OCI-LY7 (cell line): ENCODE data around the gene CCDC124. TPM values are rescaled to one million over a fixed set of nuclear protein-coding genes. Genes with fewer than 3 reads are reported as not detected.

Experiments used
- BruUV-seq: library from RNA; stranded (reverse); fragments of 400-500 nt; replicated peaks from 2 replicates; lab custom pipeline; 2021; lab: Mats Ljungman, UMichigan
- CTCF ChIA-PET: fragments of 300-600 bp; sonication (Branson Sonifier 250); formaldehyde crosslinking; loops from one replicate; lab custom pipeline; 2022; ENCODE audit warnings: antibody characterized with exemption; ENCODE audit not compliant: unreplicated experiment; lab: Charles Lee
- POLR2A ChIA-PET: fragments of 300-600 bp; sonication (Branson Sonifier 250); formaldehyde crosslinking; loops from one replicate; lab custom pipeline; 2022; ENCODE audit warnings: antibody characterized with exemption; lab: Charles Lee
- DNase-seq: peaks from one replicate; pipeline ENCODE4 v3.0.0-alpha.2; 2015; ENCODE audit warnings: low spot score
- H2AFZ ChIP-seq: fragments of 200-600 bp; sonication (generic), shearing (Covaris generic); 2 replicates; pipeline ENCODE4 v1.6.1; 2014; ENCODE audit warnings: mild to moderate bottlenecking, antibody characterized with exemption, low read length, moderate library complexity
- H3K27ac ChIP-seq: fragments of 200-600 bp; sonication (generic); 2 replicates; pipeline ENCODE4 v1.5.1; 2014; ENCODE audit warnings: mixed run types, low read depth, mild to moderate bottlenecking, moderate library complexity, low read length, inconsistent platforms; ENCODE audit not compliant: poor library complexity, severe bottlenecking
- H3K36me3 ChIP-seq: fragments of 200-600 bp; sonication (generic); 2 replicates; pipeline ENCODE4 v1.6.1; 2014; ENCODE audit warnings: mild to moderate bottlenecking, antibody characterized with exemption, low read length, moderate library complexity, mixed read lengths; ENCODE audit not compliant: insufficient read depth
- H3K4me1 ChIP-seq: fragments of 200-600 bp; sonication (generic); 2 replicates; pipeline ENCODE4 v1.5.1; 2014; ENCODE audit warnings: mild to moderate bottlenecking, low read length; ENCODE audit not compliant: insufficient read depth, poor library complexity, severe bottlenecking
- H3K4me2 ChIP-seq: fragments of 200-600 bp; sonication (generic); 2 replicates; pipeline ENCODE4 v1.6.1; 2014; ENCODE audit warnings: mild to moderate bottlenecking, low read length
- H3K4me3 ChIP-seq: fragments of 200-600 bp; sonication (generic); 2 replicates; pipeline ENCODE4 v1.5.1; 2014; ENCODE audit warnings: mild to moderate bottlenecking, low read depth, low read length; ENCODE audit not compliant: poor library complexity, severe bottlenecking
- H3K79me2 ChIP-seq: fragments of 200-600 bp; sonication (generic); 2 replicates; pipeline ENCODE4 v1.6.1; 2016; ENCODE audit warnings: low read depth, mild to moderate bottlenecking, low read length, moderate library complexity, mixed read lengths; ENCODE audit not compliant: insufficient read depth
- H3K9me2 ChIP-seq: fragments of 200-600 bp; sonication (generic); 2 replicates; pipeline ENCODE4 v1.6.1; 2016; ENCODE audit warnings: mild to moderate bottlenecking, low read length, mixed read lengths; ENCODE audit not compliant: insufficient read depth
- H3K9me3 ChIP-seq: fragments of 200-600 bp; sonication (generic); 2 replicates; pipeline ENCODE4 v1.6.1; 2014; ENCODE audit warnings: mild to moderate bottlenecking, mixed run types, low read length, mixed read lengths
- H4K20me1 ChIP-seq: fragments of 200-600 bp; sonication (generic); 2 replicates; pipeline ENCODE4 v1.6.1; 2014; ENCODE audit warnings: mild to moderate bottlenecking, antibody characterized with exemption, low read length, moderate library complexity, mixed read lengths; ENCODE audit not compliant: insufficient read depth
- CTCF ChIP-seq: fragments of 200-600 bp; sonication (generic); conservative IDR thresholded peaks from 2 replicates; pipeline ENCODE4 v1.5.1; 2014; ENCODE audit warnings: mild to moderate bottlenecking, antibody characterized with exemption, low read length, moderate library complexity, mixed read lengths
- EZH2phosphoT487 ChIP-seq: fragments of 200-600 bp; sonication (generic); IDR thresholded peaks from 2 replicates; pipeline ENCODE4 v1.6.1; 2018; ENCODE audit warnings: low read depth, borderline replicate concordance, mild to moderate bottlenecking, mixed run types, antibody characterized with exemption, low read length, moderate library complexity, mixed read lengths
- intact Hi-C: fragments of 100-400 bp; cut with micrococcal nuclease; formaldehyde crosslinking; loops from one replicate; pipeline ENCODE4 v1.10.0; 2022; ENCODE audit not compliant: unreplicated experiment
- total RNA-seq, 2 experiments: library from RNA; depleted of rRNA in 1 of 2; stranded (reverse); fragments of >200 nt in 1 of 2; shearing (Covaris generic) in 1 of 2; gene quantifications; 2 replicates each; pipeline ENCODE4 v1.2.3, GENCODE V29; 2014 to 2022

The CCDC124 gene
- total RNA-seq, 2 experiments from 2014 or later, result 57.5 to 106 TPM

DNA sequence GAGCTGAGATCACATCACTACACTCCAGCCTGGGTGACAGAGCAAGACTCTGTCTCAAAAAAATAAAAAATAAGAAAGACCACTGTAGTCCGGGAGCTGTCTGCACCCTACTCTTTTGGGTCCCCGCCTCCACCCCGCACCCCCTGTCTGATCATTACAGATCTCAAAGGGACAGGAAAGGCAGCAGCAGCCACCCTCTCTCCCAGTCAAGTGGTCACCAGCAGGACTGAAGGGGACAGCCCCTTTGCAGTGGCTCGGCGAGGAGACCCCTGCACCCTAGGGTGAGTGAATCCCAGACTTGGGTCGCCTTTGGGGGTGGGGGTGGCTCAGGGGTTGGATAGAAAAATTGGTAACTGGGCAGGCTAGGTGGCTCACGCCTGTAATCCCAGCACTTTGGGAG is 21.6 kb downstream of the CCDC124 start:
- Histone ChIP-seq H3K4me1 (peaks cover 20% of the 10 kb centered on the region), H3K9me2 (no peaks in the 10 kb centered on the region), H3K36me3 (no peaks in the 10 kb centered on the region), H3K79me2 (no peaks in the 10 kb centered on the region), H2AFZ (no peak overlapping the region), H3K9me3 (no peaks in the 10 kb centered on the region), H3K4me3 (no peak overlapping the region), H4K20me1 (no peaks in the 10 kb centered on the region), H3K27ac (no peak overlapping the region), H3K4me2 (no peak overlapping the region)
- no peak for DNase-seq
- TF ChIP-seq EZH2phosphoT487 (no peak), CTCF (no peak)
- ChIA-PET CTCF (no interaction called here), POLR2A (interaction anchor here (0.6 to 0.7 kb wide), 2 partner anchors 11 to 117 kb away, joined by 3 read pairs; no protein-coding TSS in a partner anchor)
- BruUV-seq, result no TSS peak
- intact Hi-C loops, result no loop called here

GRCh38 chr19:17957149-17957849 is 24.5 kb downstream of the CCDC124 start:
- Histone ChIP-seq H2AFZ (no peak overlapping the region), H3K4me2 (no peak overlapping the region), H3K9me3 (no peaks in the 10 kb centered on the region), H3K79me2 (no peaks in the 10 kb centered on the region), H4K20me1 (no peaks in the 10 kb centered on the region), H3K4me3 (no peak overlapping the region), H3K4me1 (no peaks in the 10 kb centered on the region), H3K36me3 (no peaks in the 10 kb centered on the region), H3K27ac (no peak overlapping the region), H3K9me2 (no peaks in the 10 kb centered on the region)
- no peak for DNase-seq
- BruUV-seq, result no TSS peak
- ChIA-PET POLR2A (no interaction called here), CTCF (no interaction called here)
- TF ChIP-seq EZH2phosphoT487 (no peak), CTCF (no peak)
- intact Hi-C loops, result no loop called here

DNA sequence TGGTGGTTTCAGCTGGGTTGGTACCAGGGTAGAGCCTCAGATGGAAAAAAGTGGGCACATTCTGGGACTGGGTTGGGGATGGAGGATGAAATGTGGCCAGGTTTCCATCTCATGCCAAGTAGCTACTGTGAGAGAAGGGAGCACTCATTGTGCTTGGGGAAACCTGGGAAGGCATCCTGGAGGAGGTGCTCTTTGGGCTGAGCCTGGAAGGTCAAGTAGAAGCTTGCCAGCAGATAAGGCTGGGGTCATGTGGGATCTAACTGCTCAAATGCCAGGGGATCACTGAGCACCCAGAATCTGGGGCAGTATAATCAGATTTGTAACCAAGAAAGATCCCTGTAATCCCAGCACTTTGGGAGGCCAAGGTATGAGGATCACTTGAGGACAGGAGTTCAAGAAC is 25.1 kb downstream of the CCDC124 start:
- ChIA-PET POLR2A (interaction anchor here (0.8 kb wide), 1 partner anchor 10 kb away, joined by 3 read pairs; no protein-coding TSS in a partner anchor), CTCF (interaction anchor here (0.5 kb wide), 1 partner anchor 99 kb away, joined by 7 read pairs; no protein-coding TSS in a partner anchor)
- no peak for DNase-seq
- no peaks in the 10 kb centered on the region for H3K9me2 ChIP-seq
- H3K4me2 ChIP-seq, result no peak overlapping the region
- intact Hi-C loops, result no loop called here
- no peaks in the 10 kb centered on the region for H3K79me2 ChIP-seq
- no peak overlapping the region for H3K4me3 ChIP-seq
- H3K9me3 ChIP-seq, result no peaks in the 10 kb centered on the region
- no peak for TF ChIP-seq CTCF
- no peak for TF ChIP-seq EZH2phosphoT487
- H3K4me1 ChIP-seq, result no peaks in the 10 kb centered on the region
- no peak overlapping the region for H3K27ac ChIP-seq
- no peaks in the 10 kb centered on the region for H4K20me1 ChIP-seq
- H3K36me3 ChIP-seq, result no peaks in the 10 kb centered on the region
- no TSS peak for BruUV-seq
- no peak overlapping the region for H2AFZ ChIP-seq
